Jurkat, Clone E6-1 (cell line): ENCODE data around the gene MICOS13.

Experiments
- DNase-seq: peaks from one replicate; pipeline ENCODE4 v3.0.0-alpha.2; 2011; ENCODE audit warnings: low read depth, low spot score
- H3K4me3 ChIP-seq: 2 replicates; pipeline ENCODE4 v1.5.1; 2011; ENCODE audit warnings: mild to moderate bottlenecking, low read length, control low read depth, moderate library complexity

The MICOS13 gene

DNA sequence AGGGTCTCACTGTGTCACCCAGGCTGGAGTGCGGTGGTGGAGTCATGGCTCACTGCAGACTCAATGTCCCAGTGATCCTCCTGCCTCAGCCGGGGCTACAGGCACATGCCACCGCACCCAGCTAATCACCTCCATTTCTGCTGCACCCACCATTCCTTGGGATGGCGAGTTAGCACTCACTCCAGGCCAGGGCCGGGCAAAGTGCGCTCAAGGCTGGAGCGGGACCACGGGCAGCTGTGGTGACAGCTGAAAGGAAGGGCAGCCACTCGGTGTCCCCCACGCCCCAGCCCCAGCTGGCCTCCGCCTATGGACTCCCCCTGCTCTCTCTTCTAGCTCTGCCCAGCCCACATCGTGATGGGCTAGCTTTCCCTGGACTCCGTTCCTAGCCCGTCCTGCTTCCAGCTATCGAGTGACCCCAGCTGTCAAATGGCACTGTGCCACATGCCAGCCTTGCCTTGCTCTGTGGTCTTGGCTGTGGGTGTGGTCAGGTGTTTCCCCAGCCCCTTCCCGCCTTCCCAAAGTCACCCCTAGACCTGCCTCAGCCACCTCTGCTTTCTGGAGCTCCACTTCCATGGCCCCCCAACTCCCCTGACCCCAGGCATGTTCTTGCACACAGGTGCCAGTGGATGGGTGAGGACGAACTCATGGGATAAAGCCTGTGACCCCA is 4.1 kb downstream of the MICOS13 start:
- no peak for DNase-seq
- H3K4me3 ChIP-seq, result no peak overlapping the region

DNA sequence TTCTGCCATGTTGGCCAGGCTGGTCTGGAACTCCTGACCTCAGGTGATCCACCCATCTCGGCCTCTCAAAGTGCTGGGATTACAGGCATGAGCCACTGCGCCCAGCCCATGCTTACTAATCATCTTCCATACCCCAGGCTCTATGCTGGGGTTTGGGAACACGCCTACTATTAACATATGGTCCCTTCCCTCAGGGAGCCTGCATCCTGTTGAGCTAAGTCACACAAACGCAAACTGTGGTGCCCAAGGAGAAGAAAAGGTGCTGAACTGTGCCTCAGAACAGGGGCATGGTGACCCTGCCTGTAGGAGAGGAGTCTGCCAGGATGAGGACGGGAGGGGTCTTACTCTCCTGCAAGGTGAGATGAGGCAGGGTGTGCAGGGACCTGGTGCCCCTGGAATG is 5.6 kb downstream of the MICOS13 start:
- no peak overlapping the region for H3K4me3 ChIP-seq
- no peak for DNase-seq

DNA sequence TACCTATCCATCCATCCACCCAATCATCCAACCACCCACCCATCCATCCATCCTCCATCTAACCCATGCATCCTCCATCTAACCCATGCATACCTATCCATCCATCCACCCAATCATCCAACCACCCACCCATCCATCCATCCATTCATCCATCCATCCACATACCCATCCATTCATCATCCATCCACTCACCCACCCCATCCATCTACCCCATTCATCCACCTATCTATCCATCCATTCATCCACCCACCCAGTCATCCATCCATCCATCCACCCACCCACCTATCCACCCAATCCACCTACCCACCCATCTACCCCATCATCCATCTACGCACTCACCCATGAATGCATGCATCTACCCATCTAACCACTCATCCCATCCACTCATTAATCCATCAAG is 6.6 kb downstream of the MICOS13 start:
- no peak overlapping the region for H3K4me3 ChIP-seq
- DNase-seq, result no peak

DNA sequence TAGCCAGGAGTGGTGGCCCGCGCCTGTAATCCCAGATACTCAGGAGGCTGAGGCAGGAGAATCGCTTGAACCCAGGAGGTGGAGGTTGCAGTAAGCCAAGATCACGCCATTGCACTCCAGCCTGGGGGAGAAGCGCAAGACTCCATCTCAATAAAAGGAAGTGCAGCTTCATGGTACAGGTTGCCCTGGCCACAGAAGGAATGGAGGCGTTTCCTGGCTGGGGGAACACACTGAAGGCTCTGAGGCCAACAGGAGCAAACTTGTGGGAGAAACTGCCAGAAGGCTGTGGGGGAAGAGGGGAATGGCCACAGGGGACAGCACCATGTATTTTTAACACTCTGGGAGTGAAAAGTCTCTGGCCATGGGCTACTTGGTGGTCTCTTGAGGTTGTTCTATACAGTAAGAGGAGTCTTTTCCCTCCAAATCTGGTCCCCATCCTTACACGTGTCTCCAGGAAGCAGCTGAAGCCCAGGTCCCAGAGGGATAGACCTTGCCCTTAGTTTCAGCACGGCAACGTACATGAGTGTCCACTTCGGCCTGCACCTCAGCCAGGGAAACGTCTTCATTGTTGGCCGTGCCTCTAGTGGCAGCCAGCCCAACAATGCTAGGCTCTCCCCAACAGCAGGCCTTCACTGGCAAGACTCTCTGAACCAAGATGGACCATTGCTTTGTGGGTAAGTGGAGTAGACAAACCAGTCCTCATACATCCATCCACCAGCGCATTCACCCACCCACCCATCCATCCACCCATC is 7.4 kb downstream of the MICOS13 start:
- H3K4me3 ChIP-seq, result no peak overlapping the region
- no peak for DNase-seq

DNA sequence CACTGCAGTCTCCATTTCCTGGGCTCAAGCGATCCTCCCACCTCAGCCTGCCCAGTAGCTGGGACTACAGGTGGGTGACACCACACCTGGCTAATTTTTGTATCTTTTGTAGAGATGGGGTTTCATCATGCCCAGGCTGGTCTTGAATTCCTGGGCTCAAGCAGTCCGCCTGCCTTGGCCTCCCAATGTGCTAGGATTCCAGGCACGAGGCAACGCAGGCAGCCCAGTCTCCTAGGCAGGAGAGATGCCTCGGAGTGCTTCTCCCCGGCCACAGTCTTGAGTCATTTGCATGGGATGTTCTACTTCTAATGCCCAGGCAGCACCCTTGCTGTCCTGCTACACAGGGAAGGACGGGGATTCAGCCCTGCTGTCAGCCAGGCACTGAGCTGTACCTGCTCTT is 8.7 kb downstream of the MICOS13 start:
- DNase-seq, result no peak
- H3K4me3 ChIP-seq, result no peak overlapping the region

DNA sequence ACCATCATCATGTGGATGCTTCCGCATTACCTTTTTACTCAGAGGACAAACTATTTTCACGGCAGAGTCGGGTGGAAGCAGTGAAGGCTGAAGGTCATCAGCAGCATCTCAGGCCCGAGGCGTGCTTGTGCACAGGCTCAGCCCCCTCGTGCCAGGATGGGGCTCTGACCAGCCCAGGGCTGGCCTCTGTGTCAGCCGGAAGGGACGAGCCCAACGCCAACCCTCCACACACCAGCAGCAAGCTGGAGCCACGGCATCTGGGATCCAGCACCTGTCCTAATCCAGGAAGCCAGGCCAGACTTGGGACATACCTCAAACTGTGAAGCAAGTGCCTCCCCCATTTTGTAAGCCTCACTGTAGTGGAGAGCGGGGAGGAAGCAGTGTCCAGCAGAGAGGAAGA is 11.1 kb downstream of the MICOS13 start:
- no peak for DNase-seq

DNA sequence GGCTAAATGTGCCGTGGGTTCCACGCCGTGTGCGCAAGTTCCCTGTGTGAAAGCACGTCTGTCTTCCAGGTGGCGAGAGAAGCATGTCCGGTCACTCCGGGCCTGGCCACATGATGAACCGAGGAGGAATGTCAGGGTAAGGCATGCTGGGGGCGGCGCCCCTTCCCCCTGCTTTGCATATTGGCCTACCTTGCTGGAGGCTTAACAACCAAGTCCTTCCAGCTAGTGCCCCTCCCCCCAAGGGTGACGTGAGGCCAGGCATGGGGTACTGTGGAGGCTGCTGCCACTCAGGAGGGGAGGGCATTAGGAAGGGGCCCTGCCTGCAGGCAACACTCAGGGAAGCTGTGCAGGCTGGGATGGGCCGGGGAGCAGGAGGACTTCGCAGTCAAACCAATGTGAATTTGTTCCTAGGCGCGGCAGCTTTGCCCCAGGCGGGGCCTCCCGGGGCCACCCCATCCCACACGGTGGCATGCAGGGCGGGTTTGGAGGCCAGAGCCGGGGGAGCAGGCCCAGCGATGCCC is 12.5 kb downstream of the MICOS13 start:
- no peak overlapping the region for H3K4me3 ChIP-seq
- DNase-seq, result no peak

More for the DNA sequence above, 11.1 kb downstream of the MICOS13 start:
- H3K4me3 ChIP-seq, result no peak overlapping the region

DNA sequence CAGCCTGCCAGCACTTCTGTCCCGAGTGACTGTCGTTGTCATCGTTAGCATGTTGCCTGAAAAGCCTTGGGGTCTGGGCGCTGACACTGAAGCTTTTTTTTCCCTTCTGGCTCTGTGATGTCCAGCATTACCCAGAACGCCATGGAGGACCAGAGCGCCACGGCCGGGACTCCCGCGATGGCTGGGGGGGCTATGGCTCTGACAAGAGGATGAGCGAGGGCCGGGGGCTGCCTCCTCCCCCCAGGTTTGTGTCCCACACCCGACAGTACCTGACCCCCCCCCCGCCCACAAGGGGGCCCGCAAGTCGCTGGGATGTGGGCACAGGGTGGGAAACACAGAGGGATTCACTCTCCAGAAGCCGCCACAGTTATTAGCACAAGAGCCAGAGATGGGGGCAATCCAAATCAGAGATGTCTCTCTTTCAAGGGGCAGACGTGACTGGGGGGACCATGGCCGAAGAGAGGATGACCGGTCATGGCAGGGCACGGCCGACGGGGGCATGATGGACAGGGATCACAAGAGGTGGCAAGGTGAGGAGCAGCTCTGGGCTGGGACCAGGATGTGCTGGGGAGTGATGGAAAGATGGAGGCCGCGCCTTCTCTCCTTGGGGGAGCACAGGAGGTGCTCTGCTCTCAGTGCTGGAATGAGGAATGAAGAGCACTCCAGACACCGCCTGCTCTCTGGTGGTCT is 13.2 kb downstream of the MICOS13 start:
- no peak for DNase-seq

DNA sequence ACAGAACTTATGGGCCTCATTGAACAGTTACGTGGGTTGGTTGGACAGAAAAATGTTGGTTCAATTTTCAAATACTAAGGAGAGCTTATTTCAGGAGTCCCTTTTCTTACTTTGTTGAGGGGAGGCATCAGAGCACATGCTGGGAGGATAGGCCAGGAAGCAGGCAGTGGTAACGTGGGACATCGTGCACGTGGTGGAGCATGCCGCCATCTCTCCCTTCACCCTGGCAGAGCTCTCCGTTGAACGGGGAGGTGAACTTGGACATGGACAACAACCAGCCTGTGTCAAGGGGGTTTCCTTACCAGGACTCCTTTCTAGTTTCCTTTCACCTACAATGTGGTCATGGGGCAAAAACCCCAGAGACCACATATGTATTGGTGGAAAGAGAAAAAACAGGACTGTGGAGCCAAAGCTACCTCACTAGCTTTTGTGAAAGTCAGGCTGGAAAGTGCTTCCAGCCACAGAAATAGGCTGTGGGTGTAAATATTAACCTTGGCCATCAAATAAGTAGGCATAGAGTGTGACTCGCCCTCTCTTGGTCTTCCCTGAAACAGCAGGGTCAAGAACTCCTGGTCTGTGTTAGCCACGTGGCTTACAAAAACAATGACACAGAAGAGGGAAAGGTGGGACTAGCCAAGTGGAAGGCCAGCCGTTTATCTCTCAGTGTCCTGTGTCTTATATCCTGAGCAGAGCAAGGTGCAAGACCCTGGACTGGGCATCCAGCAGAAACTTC is 14.4 kb downstream of the MICOS13 start:
- no peak for DNase-seq
- H3K4me3 ChIP-seq, result no peak overlapping the region

More for the DNA sequence above, 13.2 kb downstream of the MICOS13 start:
- no peak overlapping the region for H3K4me3 ChIP-seq

DNA sequence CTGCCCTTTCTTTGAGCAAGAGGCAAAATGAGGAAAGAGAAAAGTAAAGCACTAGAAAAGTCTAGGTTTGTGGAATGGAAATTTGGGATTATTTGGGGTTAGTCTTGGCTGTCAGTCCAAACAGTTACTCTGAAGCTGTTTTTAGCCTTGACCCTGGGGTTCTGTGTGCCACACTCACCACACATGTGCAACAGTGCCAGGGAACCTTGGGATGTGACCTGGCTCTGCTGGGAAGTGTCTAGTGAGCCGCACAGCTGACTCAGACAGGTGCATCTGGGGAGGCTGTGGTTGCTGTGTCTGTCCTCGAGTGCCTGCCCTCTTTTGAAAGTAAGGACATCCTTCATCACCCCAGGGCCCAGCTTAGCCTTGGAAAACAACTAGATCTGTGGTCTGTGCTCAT is 15.8 kb downstream of the MICOS13 start:
- DNase-seq, result no peak
- H3K4me3 ChIP-seq, result no peak overlapping the region

DNA sequence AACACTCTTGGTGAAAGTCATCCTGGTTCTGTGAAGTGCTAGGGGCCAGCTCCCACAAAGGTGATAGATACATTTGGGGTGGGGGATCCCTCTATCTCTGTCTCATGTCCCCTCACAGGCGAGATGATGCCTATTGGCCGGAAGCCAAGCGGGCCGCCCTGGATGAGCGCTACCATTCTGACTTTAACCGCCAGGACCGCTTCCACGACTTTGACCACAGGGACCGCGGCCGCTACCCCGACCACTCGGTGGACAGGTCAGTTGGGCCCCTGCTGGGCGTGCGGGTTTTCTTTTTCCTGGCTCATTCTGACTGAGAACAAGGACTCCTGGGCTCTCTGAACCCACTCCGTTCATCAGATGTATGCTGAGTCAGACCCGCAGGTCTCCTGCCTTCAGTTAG is 16.4 kb downstream of the MICOS13 start:
- no peak for DNase-seq
- H3K4me3 ChIP-seq, result no peak overlapping the region

DNA sequence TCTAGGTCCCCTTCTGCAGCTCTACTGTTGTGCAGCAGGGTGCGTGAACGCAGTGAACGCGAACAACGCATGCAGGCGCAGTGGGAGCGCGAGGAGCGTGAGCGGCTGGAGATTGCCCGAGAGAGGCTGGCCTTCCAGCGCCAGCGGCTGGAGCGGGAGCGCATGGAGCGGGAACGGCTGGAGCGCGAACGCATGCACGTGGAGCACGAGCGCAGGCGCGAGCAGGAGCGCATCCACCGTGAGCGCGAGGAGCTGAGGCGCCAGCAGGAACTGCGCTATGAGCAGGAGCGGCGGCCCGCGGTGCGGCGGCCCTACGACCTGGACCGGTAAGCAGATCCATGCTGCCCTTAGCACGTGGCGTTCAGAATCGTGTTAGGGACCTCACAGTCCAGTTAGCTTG is 18.8 kb downstream of the MICOS13 start:
- H3K4me3 ChIP-seq, result no peak overlapping the region
- DNase-seq, result no peak

- DNase-seq, result no peak
- H3K4me3 ChIP-seq, result no peak overlapping the region
Observed at GRCh38 chr19:5655412-5655811, 24.9 kb downstream of the MICOS13 start.

DNA sequence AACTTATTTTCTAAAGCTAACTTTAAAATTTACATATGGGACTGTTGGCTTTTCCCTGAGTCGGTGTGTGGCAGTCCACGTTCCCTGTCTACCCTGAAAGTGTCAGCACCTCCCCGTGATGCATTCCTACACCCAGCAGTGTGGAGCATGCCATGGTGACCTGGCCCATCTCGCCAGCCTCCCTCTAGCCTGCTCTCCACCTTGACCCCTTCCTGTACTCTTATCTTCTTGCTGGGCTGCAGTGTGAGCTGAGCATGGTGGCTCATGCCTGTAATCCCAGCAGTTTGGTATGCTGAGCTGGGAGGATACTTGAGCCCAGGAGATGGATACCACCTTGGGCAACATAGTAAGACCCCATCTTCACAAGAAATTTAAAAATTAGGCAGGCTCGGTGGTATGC is 25.4 kb downstream of the MICOS13 start:
- DNase-seq, result no peak
- H3K4me3 ChIP-seq, result no peak overlapping the region

DNA sequence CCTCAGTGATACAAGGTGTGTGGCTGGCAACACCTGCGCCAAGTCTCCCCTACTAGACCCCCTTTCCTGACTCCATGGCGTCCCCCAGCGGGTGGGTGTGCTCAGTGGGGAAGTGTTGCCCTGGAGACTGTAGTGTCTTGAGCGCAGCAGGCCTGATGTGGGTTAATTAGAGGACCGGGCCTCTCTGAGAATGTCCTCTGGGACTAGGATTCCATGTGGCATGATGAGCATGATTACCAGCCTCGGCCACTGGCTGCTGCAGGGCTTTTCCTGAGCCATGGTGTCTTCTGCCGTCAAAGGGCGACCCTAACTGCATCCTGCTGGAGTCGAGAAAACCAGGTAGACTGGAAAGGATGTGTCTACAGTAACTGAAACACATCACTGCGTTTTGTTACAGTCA is 28.1 kb downstream of the MICOS13 start:
- no peak for DNase-seq
- H3K4me3 ChIP-seq, result no peak overlapping the region

DNA sequence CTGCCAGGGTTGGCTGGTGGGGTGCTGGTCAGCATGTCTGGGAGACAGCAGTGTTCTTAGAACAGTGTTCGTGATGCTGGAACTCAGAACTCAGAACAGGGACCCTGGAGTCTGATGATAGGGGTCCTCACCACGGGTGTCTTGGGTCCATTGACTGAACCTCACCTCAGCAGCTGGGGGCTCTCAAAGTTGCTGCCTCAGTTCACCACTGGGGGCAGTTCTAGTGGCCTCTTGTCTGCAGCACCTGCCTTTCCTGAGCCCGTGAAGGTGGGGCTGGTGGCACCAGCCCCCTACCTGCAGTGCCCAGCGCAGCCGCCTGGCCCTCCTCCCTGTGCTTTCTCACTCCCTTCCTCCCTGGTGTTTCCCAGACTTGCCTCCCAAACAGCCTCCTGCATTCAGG is 29.0 kb downstream of the MICOS13 start:
- no peak overlapping the region for H3K4me3 ChIP-seq
- no peak for DNase-seq

DNA sequence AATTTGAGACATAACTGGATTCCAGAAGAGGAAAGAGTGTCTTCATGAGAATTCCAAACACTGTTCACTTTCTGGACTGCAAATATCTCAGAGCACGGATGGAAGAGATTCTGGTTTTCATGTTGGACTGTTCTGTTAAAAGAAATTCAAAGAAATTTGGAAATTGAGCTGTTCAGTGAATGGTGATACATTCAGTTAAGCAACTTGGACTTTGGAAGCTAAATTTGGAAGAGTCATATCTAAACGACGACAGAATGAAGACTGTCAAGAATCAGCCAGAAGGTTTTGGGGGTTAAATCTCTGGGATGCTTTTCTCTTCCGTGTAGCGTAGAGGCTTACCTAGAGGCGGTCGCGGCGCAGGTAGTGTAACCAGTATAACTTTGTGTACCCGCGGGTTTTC is 31.9 kb downstream of the MICOS13 start:
- DNase-seq, result no peak
- H3K4me3 ChIP-seq, result no peak overlapping the region

- no peak overlapping the region for H3K4me3 ChIP-seq
- DNase-seq, result no peak
Observed at GRCh38 chr19:5646703-5647102, 33.6 kb downstream of the MICOS13 start.

GRCh38 chr19:5645409-5645808 is 34.9 kb downstream of the MICOS13 start:
- DNase-seq, result no peak
- no peak overlapping the region for H3K4me3 ChIP-seq

DNA sequence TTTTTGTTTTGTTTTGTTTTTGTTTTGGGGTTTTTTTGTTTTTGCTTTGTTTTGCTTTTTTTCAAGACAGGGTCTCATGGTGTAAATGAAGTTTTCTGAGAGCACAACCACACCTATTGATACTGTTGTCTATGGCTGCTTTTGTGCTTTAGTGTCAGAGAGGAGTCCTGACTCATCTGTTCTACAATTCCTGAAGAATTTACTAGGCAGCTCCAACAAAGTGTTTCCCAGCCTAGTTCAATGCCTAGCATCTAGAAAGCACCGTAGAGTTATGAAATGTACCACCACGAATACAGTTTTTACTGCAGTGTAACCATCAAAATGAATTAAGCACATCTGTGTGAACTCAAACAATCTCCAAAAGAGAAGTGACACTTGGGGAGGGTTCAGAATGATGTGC is 36.3 kb downstream of the MICOS13 start:
- H3K4me3 ChIP-seq, result no peak overlapping the region
- no peak for DNase-seq
